Right lobe of liver (tissue), 6 donors: Measurements from ENCODE around the gene AMT. TPM values are rescaled to one million over a fixed set of nuclear protein-coding genes. Genes with fewer than 3 reads are reported as not detected.

Source experiments
- ATAC-seq, 4 donors: fragments of 200-7000 bp; cut with Tn5 transposase; one replicate each; pipeline ENCODE4 v1.9.1; 2020; ENCODE audit warnings: mild to moderate bottlenecking in 4 of 4, moderate library complexity in 4 of 4
- DNase-seq, 3 donors: peaks; one replicate each; pipeline ENCODE4 v3.0.0-alpha.2; 2020
- H3K27ac ChIP-seq, 3 donors: fragments of 200-600 bp; one replicate each; pipeline ENCODE4 v1.8.0; 2022
- H3K27me3 ChIP-seq, 2 donors: fragments of 200-600 bp; one replicate each; pipeline ENCODE4 v1.8.0; 2022
- H3K36me3 ChIP-seq, 4 donors: fragments of 200-600 bp; sonication (generic) in 1 of 4; one replicate each; pipeline versions ENCODE4 v1.5.1 to v1.8.0; 2017 to 2022; ENCODE audit warnings: control low read depth in 1 of 4
- H3K4me1 ChIP-seq, 4 donors: fragments of 200-600 bp; sonication (generic) in 1 of 4; one replicate each; pipeline versions ENCODE4 v1.5.1 to v1.8.0; 2017 to 2022; ENCODE audit warnings: control low read depth in 1 of 4
- H3K4me3 ChIP-seq, 3 donors: fragments of 200-600 bp; one replicate each; pipeline ENCODE4 v1.8.0; 2022
- H3K9me3 ChIP-seq, 4 donors: fragments of 200-600 bp; sonication (generic) in 1 of 4; one replicate each; pipeline versions ENCODE4 v1.5.1 to v1.8.0; 2017 to 2022; ENCODE audit warnings: control low read depth in 1 of 4
- CTCF ChIP-seq, 4 donors: fragments of 200-600 bp in 3 of 4; fragments of 450-650 bp in 1 of 4; IDR thresholded peaks; one replicate each; pipeline versions ENCODE4 v1.5.1 to v1.8.0; 2016 to 2022; ENCODE audit warnings: antibody characterized with exemption in 4 of 4, mild to moderate bottlenecking in 2 of 4
- POLR2A ChIP-seq: fragments of 450-650 bp; IDR thresholded peaks from one replicate; pipeline ENCODE4 v1.6.1; 2017; ENCODE audit warnings: antibody characterized with exemption, mild to moderate bottlenecking
- WGBS: methylation state at CpG from one replicate; pipeline ENCODE4 v1.1.6; 2018; ENCODE audit warnings: low coverage, low lambda C conversion rate; ENCODE audit not compliant: insufficient coverage; ENCODE audit errors: missing lambda C conversion rate; 5-methylcytosine and 5-hydroxymethylcytosine counted together
- intact Hi-C, 2 donors: fragments of 100-400 bp; cut with DNase I; formaldehyde crosslinking; loops; one replicate each; pipeline versions ENCODE4 v1.11.2 to v1.14.1; 2022
- total RNA-seq, 6 experiments: library from RNA; depleted of rRNA in 2 of 6; stranded (reverse); fragments of >200 nt in 2 of 6; fragmentation: NEBNext Ultra II Directional in 3 of 6; extraction: Animal tissue kit (Norgen Biotek cat#: 25700) in 3 of 6; gene quantifications; one replicate each; pipeline versions ENCODE4 v1.1.0 to v1.2.4, GENCODE V29; 2016 to 2023
- donor health status: DM: no; HTN: yes; CAD: no.
- donor health status: DM: no; HTN: no; CAD: no.
- donor health status: DM: no; HTN: no; CAD: no.
- donor health status: DM: no; HTN: yes; CAD: no.
- donor health status: DM: no; HTN: yes; CAD: no.

The AMT gene
- total RNA-seq, 6 experiments from 2014 or later, result 8.4 to 52.0 (median 31.3) TPM

- WGBS, result 78% methylated on average over 1 of the region's 3 CpGs
- Histone ChIP-seq H3K9me3 (no peaks in the 10 kb centered on the region), H3K4me3 (no peak overlapping the region), H3K27ac (peak overlapping the region in 1 of 3 donors; percentile 24), H3K27me3 (no peaks in the 10 kb centered on the region), H3K4me1 (no peaks in the 10 kb centered on the region), H3K36me3 (no peaks in the 10 kb centered on the region)
- peak; percentile 24 to 50 (median 36) for ATAC-seq
- intact Hi-C loops, result no loop called here
- TF ChIP-seq POLR2A, result no peak
- no peak for TF ChIP-seq CTCF (IDR thresholded peaks at IDR 0.05)
- no peak for DNase-seq
Observed at GRCh38 chr3:49454898-49455681, 32.8 kb upstream of the AMT start.

- TF ChIP-seq POLR2A (no peak), CTCF (IDR thresholded peaks at IDR 0.05) (peak; percentile 13 to 47 (median 26))
- H3K27me3 ChIP-seq, result no peaks in the 10 kb centered on the region
- no peaks in the 10 kb centered on the region for H3K4me1 ChIP-seq
- no peaks in the 10 kb centered on the region for H3K36me3 ChIP-seq
- H3K9me3 ChIP-seq, result no peaks in the 10 kb centered on the region
- no peak for DNase-seq
- no peak overlapping the region for H3K4me3 ChIP-seq
- peak; percentile 56 to 81 (median 73) for ATAC-seq
- WGBS, result 80% methylated on average over 2 of the region's 2 CpGs
- intact Hi-C loops, result no loop called here
- no peak overlapping the region for H3K27ac ChIP-seq
Observed at GRCh38 chr3:49454458-49454857, 32.2 kb upstream of the AMT start.

DNA sequence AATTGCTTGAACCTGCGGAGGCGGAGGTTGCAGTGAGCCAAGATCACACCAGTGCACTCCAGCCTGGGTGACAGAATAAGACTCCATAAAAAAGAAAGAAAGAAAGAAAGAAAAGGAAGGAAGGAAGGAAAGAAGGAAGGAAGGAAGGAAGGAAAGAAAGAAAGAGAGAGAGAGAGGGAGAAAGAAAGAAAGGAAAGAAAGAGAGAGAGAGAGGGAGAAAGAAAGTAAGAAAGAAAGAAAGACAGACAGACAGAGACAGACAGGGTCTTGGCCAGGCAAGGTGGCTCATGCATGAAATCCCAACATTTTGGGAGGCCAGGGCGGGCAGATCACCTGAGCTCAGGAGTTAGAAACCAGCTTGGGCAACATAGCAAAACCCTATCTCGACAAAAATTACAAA is 31.3 kb upstream of the AMT start:
- Histone ChIP-seq H3K4me3 (no peak overlapping the region), H3K36me3 (no peaks in the 10 kb centered on the region), H3K9me3 (no peaks in the 10 kb centered on the region), H3K4me1 (no peaks in the 10 kb centered on the region), H3K27ac (no peak overlapping the region), H3K27me3 (no peaks in the 10 kb centered on the region)
- TF ChIP-seq CTCF (IDR thresholded peaks at IDR 0.05), result no peak
- no peak for TF ChIP-seq POLR2A
- intact Hi-C loops, result no loop called here
- DNase-seq, result no peak
- ATAC-seq, result no peak
- WGBS, result 100% methylated on average over 3 of the region's 4 CpGs

GRCh38 chr3:49445391-49445790 is 23.1 kb upstream of the AMT start:
- no peak overlapping the region for H3K27ac ChIP-seq
- intact Hi-C loops, result no loop called here

More at GRCh38 chr3:49445391-49445790, 23.1 kb upstream of the AMT start:
- H3K4me1 ChIP-seq, result no peaks in the 10 kb centered on the region
- DNase-seq (no peak), ATAC-seq (no peak)
- TF ChIP-seq CTCF (IDR thresholded peaks at IDR 0.05) (no peak), POLR2A (no peak)
- H3K4me3 ChIP-seq, result no peak overlapping the region
- 93% methylated on average over 4 of the region's 5 CpGs for WGBS
- H3K27me3 ChIP-seq, result no peaks in the 10 kb centered on the region
- H3K36me3 ChIP-seq, result no peaks in the 10 kb centered on the region
- H3K9me3 ChIP-seq, result no peaks in the 10 kb centered on the region
